Mesendoderm (in vitro differentiated cells): ENCODE results near the gene ZNF501.

Source experiments
- DNase-seq: peaks from one replicate; pipeline ENCODE4 v3.0.0; 2013
- H2AK5ac ChIP-seq: 2 replicates; pipeline ENCODE4 v1.6.1; 2013; ENCODE audit warnings: low read length, inconsistent platforms
- H2BK120ac ChIP-seq: 2 replicates; pipeline ENCODE4 v1.6.1; 2013; ENCODE audit warnings: low read depth, mild to moderate bottlenecking, low read length, moderate library complexity, mixed read lengths
- H2BK15ac ChIP-seq: replicated peaks from 2 replicates; pipeline ENCODE4 v1.6.1; 2013; ENCODE audit warnings: low read depth, mild to moderate bottlenecking, moderate library complexity
- H2BK5ac ChIP-seq: 2 replicates; pipeline ENCODE4 v1.6.1; 2013; ENCODE audit warnings: low read length, inconsistent platforms
- H3K18ac ChIP-seq: 2 replicates; pipeline ENCODE4 v1.6.1; 2013; ENCODE audit warnings: mild to moderate bottlenecking, low read length, mixed read lengths
- H3K23ac ChIP-seq: one replicate; pipeline ENCODE4 v1.6.1; 2013; ENCODE audit warnings: low read length
- H3K27ac ChIP-seq: 2 replicates; pipeline ENCODE4 v1.5.1; 2013; ENCODE audit warnings: low read depth, mild to moderate bottlenecking, inconsistent platforms, low read length, moderate library complexity
- H3K27me3 ChIP-seq: 2 replicates; pipeline ENCODE4 v1.6.1; 2013; ENCODE audit warnings: low read length, control low read depth, mild to moderate bottlenecking, inconsistent platforms; ENCODE audit not compliant: insufficient read depth, poor library complexity
- H3K36me3 ChIP-seq: 2 replicates; pipeline ENCODE4 v1.6.1; 2013; ENCODE audit warnings: low read length, inconsistent platforms; ENCODE audit not compliant: control insufficient read depth, insufficient read depth
- H3K4ac ChIP-seq: one replicate; pipeline ENCODE4 v1.6.1; 2013; ENCODE audit warnings: low read depth, mild to moderate bottlenecking, low read length, moderate library complexity
- H3K4me1 ChIP-seq: 2 replicates; pipeline ENCODE4 v1.6.1; 2013; ENCODE audit warnings: low read depth, low read length, inconsistent platforms; ENCODE audit not compliant: control insufficient read depth
- H3K4me2 ChIP-seq: 2 replicates; pipeline ENCODE4 v1.6.1; 2013; ENCODE audit warnings: low read length
- H3K4me3 ChIP-seq: 2 replicates; pipeline ENCODE4 v1.5.1; 2013; ENCODE audit warnings: mild to moderate bottlenecking, low read length
- H3K56ac ChIP-seq: one replicate; pipeline ENCODE4 v1.6.1; 2013; ENCODE audit warnings: low read length
- H3K79me1 ChIP-seq: 2 replicates; pipeline ENCODE4 v1.6.1; 2013; ENCODE audit warnings: low read length, inconsistent platforms
- H3K79me2 ChIP-seq: 2 replicates; pipeline ENCODE4 v1.6.1; 2013; ENCODE audit warnings: mild to moderate bottlenecking, low read length; ENCODE audit not compliant: control insufficient read depth, insufficient read depth
- H3K9ac ChIP-seq: 2 replicates; pipeline ENCODE4 v1.6.1; 2013; ENCODE audit warnings: low read length, inconsistent platforms
- H4K5ac ChIP-seq: one replicate; pipeline ENCODE4 v1.6.1; 2013; ENCODE audit warnings: low read length
- H4K8ac ChIP-seq: one replicate; pipeline ENCODE4 v1.6.1; 2013; ENCODE audit warnings: low read depth, mild to moderate bottlenecking, control low read depth, low read length, moderate library complexity
- WGBS: extraction: QIAGEN DNeasy Blood & Tissue Kit; methylation state at CpG from one replicate; pipeline ENCODE4 v1.1.7; 2013; ENCODE audit warnings: low lambda C conversion rate, missing lambda C conversion rate; ENCODE audit not compliant: insufficient coverage; ENCODE audit errors: extremely low coverage; 5-methylcytosine and 5-hydroxymethylcytosine counted together

Gene ZNF501

GRCh38 chr3:44712455-44713075 is 16.9 kb upstream of the ZNF501 start, which contains the start of gene ZNF502:
Gene ZNF502, plus strand, starts transcription at chr3:44712660. Its CDS starts 7,602 bp downstream, at chr3:44720262.
- H3K79me1 ChIP-seq = no peaks in the 10 kb centered on the region
- H3K4me1 ChIP-seq = no peaks in the 10 kb centered on the region
- no peak within 1 kb of the TSS for H3K23ac ChIP-seq
- no peaks in the 10 kb centered on the region for H3K27me3 ChIP-seq
- no peaks in the 10 kb centered on the region for H3K79me2 ChIP-seq
- WGBS = no CpG with 5 or more reads among the region's 36 CpGs
- peak within 1 kb of the TSS; percentile 48 for H3K9ac ChIP-seq
- H4K5ac ChIP-seq = peak within 1 kb of the TSS; percentile 71
- H2BK120ac ChIP-seq = no peak within 1 kb of the TSS
- no peaks in the 10 kb centered on the region for H3K36me3 ChIP-seq
- peak within 1 kb of the TSS; percentile 14 for H3K4me2 ChIP-seq
- no peak within 1 kb of the TSS for H2BK5ac ChIP-seq
- DNase-seq = peak; percentile 94
- no peak within 1 kb of the TSS for H2AK5ac ChIP-seq
- no peak within 1 kb of the TSS for H2BK15ac ChIP-seq
- H3K18ac ChIP-seq = no peak within 1 kb of the TSS
- no peak within 1 kb of the TSS for H4K8ac ChIP-seq
- H3K56ac ChIP-seq = peak within 1 kb of the TSS; percentile 58
- peak within 1 kb of the TSS; percentile 60 for H3K4me3 ChIP-seq
- peak within 1 kb of the TSS; percentile 49 for H3K4ac ChIP-seq
- no peak within 1 kb of the TSS for H3K27ac ChIP-seq

GRCh38 chr3:44721231-44722102 is 8.0 kb upstream of the ZNF501 start:
- Histone ChIP-seq H2BK120ac (no peak overlapping the region), H3K4me2 (no peak overlapping the region), H3K23ac (no peak overlapping the region), H3K27me3 (no peaks in the 10 kb centered on the region), H3K4me3 (peak overlapping the region; percentile 30), H3K79me1 (no peaks in the 10 kb centered on the region), H2AK5ac (no peak overlapping the region), H3K27ac (no peak overlapping the region), H4K8ac (no peak overlapping the region), H3K36me3 (no peaks in the 10 kb centered on the region), H3K4me1 (no peaks in the 10 kb centered on the region), H4K5ac (no peak overlapping the region), H3K4ac (no peak overlapping the region), H3K18ac (no peak overlapping the region), H3K79me2 (no peaks in the 10 kb centered on the region), H2BK15ac (no peak overlapping the region), H3K56ac (no peak overlapping the region), H3K9ac (no peak overlapping the region), H2BK5ac (no peak overlapping the region)
- WGBS = no CpG with 5 or more reads among the region's 10 CpGs
- DNase-seq = peak; percentile 48

GRCh38 chr3:44722103-44722401 is 7.4 kb upstream of the ZNF501 start:
- H2BK5ac ChIP-seq = no peak overlapping the region
- H3K4me1 ChIP-seq = no peaks in the 10 kb centered on the region
- WGBS = no CpG with 5 or more reads among the region's 1 CpG
- no peak overlapping the region for H3K18ac ChIP-seq
- no peak overlapping the region for H3K9ac ChIP-seq
- no peak overlapping the region for H2BK120ac ChIP-seq
- H3K4ac ChIP-seq = no peak overlapping the region
- no peak overlapping the region for H3K56ac ChIP-seq
- H3K79me1 ChIP-seq = no peaks in the 10 kb centered on the region
- no peaks in the 10 kb centered on the region for H3K79me2 ChIP-seq
- no peaks in the 10 kb centered on the region for H3K36me3 ChIP-seq
- no peak for DNase-seq
- H3K27me3 ChIP-seq = no peaks in the 10 kb centered on the region
- no peak overlapping the region for H4K5ac ChIP-seq
- no peak overlapping the region for H3K23ac ChIP-seq
- H2AK5ac ChIP-seq = no peak overlapping the region
- no peak overlapping the region for H2BK15ac ChIP-seq
- H4K8ac ChIP-seq = no peak overlapping the region
- H3K4me3 ChIP-seq = no peak overlapping the region
- H3K4me2 ChIP-seq = no peak overlapping the region
- H3K27ac ChIP-seq = no peak overlapping the region

- H2BK5ac ChIP-seq = no peak overlapping the region
- H3K27ac ChIP-seq = no peak overlapping the region
- no peak overlapping the region for H3K4ac ChIP-seq
- no peak overlapping the region for H3K4me2 ChIP-seq
- WGBS = no CpG with 5 or more reads among the region's 3 CpGs
- H3K23ac ChIP-seq = no peak overlapping the region
- H4K8ac ChIP-seq = no peak overlapping the region
- no peaks in the 10 kb centered on the region for H3K79me1 ChIP-seq
- no peak overlapping the region for H2BK120ac ChIP-seq
- no peaks in the 10 kb centered on the region for H3K4me1 ChIP-seq
- no peak overlapping the region for H3K4me3 ChIP-seq
- no peak overlapping the region for H2AK5ac ChIP-seq
- no peaks in the 10 kb centered on the region for H3K36me3 ChIP-seq
- H3K27me3 ChIP-seq = no peaks in the 10 kb centered on the region
- no peak overlapping the region for H3K9ac ChIP-seq
- H2BK15ac ChIP-seq = no peak overlapping the region
- H3K56ac ChIP-seq = no peak overlapping the region
- H4K5ac ChIP-seq = no peak overlapping the region
- no peak overlapping the region for H3K18ac ChIP-seq
- H3K79me2 ChIP-seq = no peaks in the 10 kb centered on the region
- peak; percentile 6 for DNase-seq
Observed at GRCh38 chr3:44734646-44735168, 5.3 kb downstream of the ZNF501 start.

GRCh38 chr3:44761101-44761423 is 31.6 kb downstream of the ZNF501 start:
- Histone ChIP-seq H3K4ac (no peak overlapping the region), H3K27ac (no peak overlapping the region), H3K23ac (peak overlapping the region; percentile 9), H2BK5ac (no peak overlapping the region), H3K9ac (peak overlapping the region; percentile 89), H3K79me1 (peaks cover 17% of the 10 kb centered on the region), H2BK120ac (peak overlapping the region; percentile 15), H4K8ac (peak overlapping the region; percentile 58), H4K5ac (no peak overlapping the region), H3K56ac (peak overlapping the region; percentile 90), H3K27me3 (peaks cover 2% of the 10 kb centered on the region), H3K4me1 (no peaks in the 10 kb centered on the region), H2BK15ac (no peak overlapping the region), H3K4me3 (peak overlapping the region; percentile 96), H3K4me2 (peak overlapping the region; percentile 90), H3K79me2 (peaks cover 31% of the 10 kb centered on the region), H3K36me3 (peaks cover under 1% of the 10 kb centered on the region), H2AK5ac (no peak overlapping the region), H3K18ac (no peak overlapping the region)
- no CpG with 5 or more reads among the region's 15 CpGs for WGBS
- no peak for DNase-seq
